HAP-1 (cell line): Measurements from ENCODE around the gene ANKS1A.

Source experiments
- DNase-seq, 2 experiments: peaks; one replicate each; pipeline ENCODE4 v3.0.0-alpha.2; 2016 to 2020; ENCODE audit warnings: low spot score in 2 of 2
- H3K27me3 ChIP-seq: fragments of 250-450 bp; sonication (Bioruptor Pico); 2 replicates; pipeline ENCODE4 v1.5.1; 2020; ENCODE audit warnings: low read depth, mild to moderate bottlenecking, moderate library complexity
- H3K36me3 ChIP-seq: fragments of 250-450 bp; sonication (Bioruptor Pico); replicated peaks from 2 replicates; pipeline ENCODE4 v1.5.1; 2020; ENCODE audit warnings: mild to moderate bottlenecking
- H3K4me1 ChIP-seq: fragments of 250-450 bp; sonication (Bioruptor Pico); 2 replicates; pipeline ENCODE4 v1.5.1; 2020; ENCODE audit warnings: mild to moderate bottlenecking
- H3K4me3 ChIP-seq: fragments of 250-450 bp; sonication (Bioruptor Pico); 2 replicates; pipeline ENCODE4 v1.5.1; 2020; ENCODE audit warnings: mild to moderate bottlenecking, moderate library complexity
- H3K9me3 ChIP-seq: fragments of 250-450 bp; sonication (Bioruptor Pico); 2 replicates; pipeline ENCODE4 v1.5.1; 2020; ENCODE audit warnings: mild to moderate bottlenecking, moderate library complexity
- in situ Hi-C: fragments of 300-500 bp; cut with MboI; formaldehyde crosslinking; loops from 3 replicates; pipeline ENCODE4 v1.14.3; 2020; ENCODE audit warnings: low sequenced_read_pairs, inconsistent platforms, mixed read lengths

The ANKS1A gene

DNA sequence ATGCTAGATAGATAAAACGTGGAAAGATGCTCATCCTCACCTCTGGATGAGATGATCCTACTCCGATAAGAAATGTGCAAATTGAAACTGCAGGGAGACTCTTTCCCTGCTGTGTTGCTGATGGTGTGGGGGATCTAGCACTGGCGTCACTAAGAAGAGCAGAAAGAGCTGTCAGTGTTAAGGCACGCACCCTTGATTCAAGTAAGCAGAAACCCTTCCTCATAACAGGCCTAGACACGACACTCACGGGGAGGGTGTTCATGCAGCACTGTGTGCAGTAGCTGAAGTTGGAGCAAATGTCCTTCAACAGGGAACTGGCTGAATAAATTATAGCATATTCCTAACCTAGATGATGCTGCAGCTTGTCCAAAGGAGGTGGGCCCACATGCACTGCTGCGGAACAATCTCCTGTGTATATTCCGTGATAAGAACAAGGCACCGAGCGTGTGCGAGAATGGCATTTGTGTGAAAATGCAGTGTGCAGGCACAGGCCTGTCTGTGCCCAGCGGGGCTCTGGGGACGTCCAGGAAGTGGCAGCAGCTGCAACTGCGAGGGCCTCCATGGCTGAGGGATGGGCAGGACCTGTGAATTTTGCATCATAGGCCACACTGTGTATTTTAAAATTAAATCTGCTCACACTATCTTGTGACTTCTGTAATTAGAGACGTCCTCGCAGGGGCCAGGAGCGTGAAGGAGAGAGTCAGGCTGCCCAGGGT lies 188.1 kb downstream of the ANKS1A start:
- Histone ChIP-seq H3K4me1 (no peaks in the 10 kb centered on the region), H3K27me3 (no peaks in the 10 kb centered on the region), H3K9me3 (no peaks in the 10 kb centered on the region), H3K36me3 (peaks cover 2% of the 10 kb centered on the region; the same call in 1 of the 2 replicates), H3K4me3 (no peak overlapping the region)
- in situ Hi-C loops = no loop called here
- DNase-seq = no peak

DNA sequence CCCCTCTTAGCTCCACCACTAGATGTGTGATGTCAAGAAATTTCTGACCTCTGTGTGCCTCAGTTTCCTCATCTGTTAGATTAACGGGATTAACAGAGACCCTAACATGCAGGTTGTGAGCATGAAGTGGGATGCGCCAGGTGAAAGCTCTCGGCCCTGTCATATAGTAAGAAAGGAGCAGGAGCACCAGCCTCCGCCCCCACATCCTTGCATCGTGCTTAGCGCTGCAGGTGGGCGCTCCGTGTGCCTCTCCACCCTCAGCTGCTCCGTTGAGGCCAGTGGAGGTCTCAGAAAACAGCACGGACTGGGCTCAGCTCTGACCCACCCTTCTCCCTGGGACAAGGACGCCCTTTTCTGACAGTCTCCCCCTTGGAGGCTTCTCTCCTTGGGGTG lies 188.7 kb downstream of the ANKS1A start:
- Histone ChIP-seq H3K36me3 (peaks cover 2% of the 10 kb centered on the region; the same call in 1 of the 2 replicates), H3K9me3 (no peaks in the 10 kb centered on the region), H3K4me1 (no peaks in the 10 kb centered on the region), H3K4me3 (no peak overlapping the region), H3K27me3 (no peaks in the 10 kb centered on the region)
- DNase-seq = no peak
- in situ Hi-C loops = no loop called here

DNA sequence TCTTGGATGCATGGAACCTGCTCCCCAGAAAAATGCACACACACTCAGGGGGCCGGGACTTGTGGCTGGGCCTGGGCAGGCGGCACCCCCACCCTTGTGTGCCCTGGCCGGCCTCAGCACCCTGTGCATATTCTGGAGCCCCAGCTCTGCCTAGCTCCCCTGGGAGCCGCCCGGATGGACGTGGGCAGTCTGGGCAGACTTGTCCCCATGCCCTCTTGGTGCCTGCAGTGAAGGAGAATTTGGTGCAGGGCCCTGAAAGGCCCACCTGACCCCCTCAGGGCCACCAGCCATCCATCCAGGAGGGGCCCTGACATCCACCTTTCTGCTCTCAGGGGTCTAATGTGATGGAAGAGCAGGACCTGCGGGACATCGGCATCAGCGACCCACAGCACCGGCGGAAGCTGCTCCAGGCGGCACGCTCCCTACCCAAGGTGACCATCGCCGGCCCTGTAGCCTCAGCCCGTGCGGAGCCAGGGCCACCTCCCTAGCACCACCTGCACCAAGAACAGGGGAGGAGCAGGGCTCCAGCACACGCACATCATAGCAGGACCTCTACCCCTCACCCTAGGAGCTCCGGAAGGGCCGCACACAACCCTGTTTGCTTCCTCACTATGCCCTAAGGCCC lies 189.3 kb downstream of the ANKS1A start:
- Histone ChIP-seq H3K4me1 (no peaks in the 10 kb centered on the region), H3K27me3 (no peaks in the 10 kb centered on the region), H3K9me3 (no peaks in the 10 kb centered on the region), H3K4me3 (no peak overlapping the region), H3K36me3 (peaks cover 5% of the 10 kb centered on the region)
- in situ Hi-C loops = no loop called here
- DNase-seq = no peak

DNA sequence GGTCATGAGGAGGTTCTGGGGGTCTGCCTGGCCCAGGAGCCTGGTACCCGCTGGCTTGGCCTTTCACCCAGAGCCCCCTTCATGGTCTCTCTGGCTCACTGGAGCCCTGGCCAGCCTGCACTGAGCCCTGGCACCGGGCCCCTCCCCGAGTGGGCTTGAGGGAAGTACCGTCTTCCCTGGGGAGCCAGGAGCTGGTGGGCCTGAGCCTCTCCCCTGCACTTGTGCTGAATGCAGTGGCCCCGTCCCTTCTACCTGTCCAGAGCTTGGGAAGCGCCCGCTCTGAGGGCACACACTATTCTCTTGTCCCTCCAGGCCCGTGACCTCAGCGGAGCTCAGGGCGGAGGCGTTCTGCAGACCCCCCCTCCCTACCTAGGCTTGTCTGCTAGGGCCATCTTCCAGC lies 189.8 kb downstream of the ANKS1A start:
- H3K4me3 ChIP-seq = no peak overlapping the region
- H3K9me3 ChIP-seq = no peaks in the 10 kb centered on the region
- DNase-seq = no peak
- no peaks in the 10 kb centered on the region for H3K27me3 ChIP-seq
- H3K4me1 ChIP-seq = no peaks in the 10 kb centered on the region
- H3K36me3 ChIP-seq = peaks cover 10% of the 10 kb centered on the region
- in situ Hi-C loops = no loop called here

DNA sequence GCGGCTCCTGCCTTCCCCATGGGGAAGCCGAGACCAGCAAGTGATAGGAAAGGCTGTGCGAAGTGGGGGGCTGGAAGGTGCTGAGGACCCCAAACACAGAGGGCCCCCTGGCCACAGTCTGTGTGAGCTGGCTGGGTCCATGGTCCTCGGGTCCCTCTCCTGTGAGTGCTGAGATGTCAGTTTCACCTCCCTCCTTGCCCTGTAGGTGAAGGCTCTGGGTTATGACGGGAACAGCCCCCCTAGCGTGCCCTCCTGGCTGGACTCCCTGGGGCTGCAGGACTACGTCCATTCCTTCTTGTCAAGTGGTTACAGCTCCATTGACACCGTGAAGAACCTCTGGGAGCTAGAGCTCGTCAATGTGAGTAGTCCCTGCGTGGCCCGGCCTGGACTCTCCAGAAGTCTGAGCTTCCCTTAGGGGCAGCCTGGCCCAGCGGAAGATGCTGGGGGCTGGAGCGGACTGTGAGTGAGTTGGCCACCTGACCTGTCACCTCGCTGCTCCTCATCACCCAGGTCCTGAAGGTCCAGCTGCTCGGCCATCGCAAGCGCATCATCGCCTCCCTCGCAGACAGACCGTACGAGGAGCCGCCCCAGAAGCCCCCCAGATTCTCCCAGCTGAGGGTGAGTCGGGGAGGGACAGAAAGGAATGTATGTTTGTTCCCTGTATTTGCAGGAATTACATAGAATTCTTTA lies 190.4 kb downstream of the ANKS1A start:
- Histone ChIP-seq H3K27me3 (no peaks in the 10 kb centered on the region), H3K9me3 (no peaks in the 10 kb centered on the region), H3K4me3 (no peak overlapping the region), H3K36me3 (peaks cover 11% of the 10 kb centered on the region), H3K4me1 (no peaks in the 10 kb centered on the region)
- in situ Hi-C loops = no loop called here
- DNase-seq = no peak

DNA sequence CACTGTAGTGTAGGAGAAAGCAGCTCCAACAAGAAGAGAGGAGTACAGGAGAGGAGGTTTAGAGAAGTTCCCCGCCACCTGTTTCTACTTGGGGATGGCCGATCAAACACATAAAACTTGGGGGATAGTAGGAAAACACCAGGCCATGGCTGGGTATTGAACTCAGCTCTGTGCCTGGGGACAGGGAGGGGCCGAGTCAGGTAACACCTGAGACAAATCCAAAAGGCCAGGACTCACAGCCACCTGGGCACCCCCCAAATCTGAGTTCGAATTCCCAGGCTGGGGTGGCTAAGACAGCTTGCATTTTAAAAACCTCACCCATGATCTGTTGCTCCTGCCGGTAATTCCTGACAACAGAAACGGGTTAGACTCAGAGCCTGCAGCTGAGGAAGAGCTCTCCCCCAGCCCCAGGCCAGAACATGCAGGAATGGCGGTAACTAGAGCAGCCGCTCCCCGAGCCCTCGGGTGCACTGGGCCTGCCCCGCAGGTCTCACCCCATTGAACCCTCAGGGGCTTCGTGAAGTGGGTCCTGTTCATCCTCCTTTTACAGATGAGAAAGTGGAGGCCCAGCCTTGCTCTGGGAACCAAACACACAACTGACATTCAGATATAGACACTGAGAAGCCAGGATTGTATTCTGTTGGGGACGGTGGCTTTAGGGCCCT lies 191.1 kb downstream of the ANKS1A start:
- DNase-seq = no peak
- H3K36me3 ChIP-seq = peaks cover 14% of the 10 kb centered on the region
- no peaks in the 10 kb centered on the region for H3K4me1 ChIP-seq
- no peaks in the 10 kb centered on the region for H3K9me3 ChIP-seq
- no peaks in the 10 kb centered on the region for H3K27me3 ChIP-seq
- no peak overlapping the region for H3K4me3 ChIP-seq
- in situ Hi-C loops = no loop called here

DNA sequence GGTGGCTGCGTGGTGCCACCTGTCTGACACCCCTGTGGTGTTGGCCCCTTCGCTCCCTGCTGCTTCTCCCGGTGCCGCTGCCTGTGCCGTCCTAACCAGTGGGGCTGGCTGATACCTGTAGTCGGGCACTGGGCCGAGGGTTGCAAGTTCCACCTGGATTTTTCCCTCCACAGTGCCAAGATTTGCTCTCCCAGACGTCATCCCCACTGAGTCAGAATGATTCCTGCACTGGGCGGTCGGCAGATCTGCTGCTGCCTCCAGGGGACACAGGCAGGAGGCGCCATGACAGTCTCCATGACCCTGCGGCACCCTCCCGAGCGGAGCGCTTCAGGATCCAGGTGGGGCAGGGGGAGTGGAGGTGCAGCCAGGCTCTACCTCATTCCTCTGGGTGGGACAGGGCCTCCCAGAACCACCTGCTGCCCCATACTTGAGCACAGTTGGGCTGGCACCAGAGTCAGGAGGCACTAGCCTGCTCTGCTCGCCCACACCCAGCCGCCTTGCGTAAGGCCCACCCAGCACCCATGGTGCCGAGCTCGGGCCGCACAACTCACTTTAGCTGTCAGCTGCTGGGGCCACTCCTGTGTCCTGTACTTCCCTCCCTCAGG lies 191.9 kb downstream of the ANKS1A start:
- DNase-seq = no peak
- no peaks in the 10 kb centered on the region for H3K27me3 ChIP-seq
- no peaks in the 10 kb centered on the region for H3K4me1 ChIP-seq
- H3K4me3 ChIP-seq = no peak overlapping the region
- peaks cover 15% of the 10 kb centered on the region for H3K36me3 ChIP-seq
- H3K9me3 ChIP-seq = no peaks in the 10 kb centered on the region
- in situ Hi-C loops = no loop called here

DNA sequence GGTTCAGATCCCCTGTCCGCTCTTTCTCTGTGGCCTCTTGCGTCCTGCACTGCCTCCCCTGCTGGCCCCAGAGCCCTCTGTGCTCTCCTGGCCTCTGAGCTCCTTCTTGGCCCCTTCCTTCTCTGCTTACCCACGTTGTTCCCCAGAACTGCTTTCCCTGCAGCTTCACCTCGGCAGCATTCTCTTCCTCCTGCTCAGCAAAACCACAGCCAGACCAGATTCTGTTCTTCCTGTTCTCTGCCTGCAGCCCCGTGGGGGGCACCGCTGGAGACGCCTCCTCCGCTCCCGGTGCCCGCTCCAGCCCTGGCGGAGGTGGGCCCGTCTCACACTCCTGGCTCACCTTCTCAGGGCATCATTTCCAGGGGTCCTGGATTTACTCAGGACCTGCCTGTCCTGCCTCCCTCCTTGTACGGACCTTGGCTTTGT lies 192.4 kb downstream of the ANKS1A start:
- Histone ChIP-seq H3K27me3 (no peaks in the 10 kb centered on the region), H3K4me3 (no peak overlapping the region), H3K4me1 (no peaks in the 10 kb centered on the region), H3K9me3 (no peaks in the 10 kb centered on the region), H3K36me3 (peaks cover 15% of the 10 kb centered on the region)
- in situ Hi-C loops = no loop called here
- no peak for DNase-seq

DNA sequence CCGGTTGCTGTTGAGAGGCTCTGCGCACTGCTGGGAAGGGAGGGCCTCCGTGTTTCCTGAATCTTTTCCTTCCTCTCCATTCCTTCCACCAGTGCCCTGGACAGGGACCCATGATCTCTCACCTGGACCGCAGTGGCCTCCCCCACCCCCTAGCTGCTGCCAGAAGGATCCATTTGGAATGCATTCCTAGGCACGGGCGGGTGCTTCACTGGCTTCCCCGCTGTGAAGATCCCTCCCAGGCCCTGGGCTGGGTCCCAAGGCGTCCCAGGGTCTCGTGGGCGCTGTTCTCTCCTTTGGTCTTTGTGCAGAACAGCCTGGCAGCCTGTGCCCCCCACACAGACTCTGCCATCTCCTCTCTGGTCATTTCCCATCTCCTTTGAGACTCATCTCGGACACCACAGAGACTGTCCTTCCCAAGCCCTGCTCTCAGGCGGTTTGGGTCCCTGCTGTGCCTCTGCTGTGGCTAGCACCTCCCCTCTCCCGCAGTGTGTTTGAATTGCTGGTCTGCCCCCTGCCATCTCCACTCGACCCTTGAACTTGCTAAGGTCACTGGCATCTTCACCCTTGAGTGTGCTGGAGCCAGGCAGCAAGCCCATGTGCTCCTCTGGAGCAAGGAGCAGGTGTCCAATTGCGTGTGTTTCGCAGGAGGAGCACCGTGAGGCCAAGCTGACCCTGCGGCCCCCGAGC lies 193.1 kb downstream of the ANKS1A start:
- no peaks in the 10 kb centered on the region for H3K4me1 ChIP-seq
- DNase-seq = no peak
- H3K9me3 ChIP-seq = no peaks in the 10 kb centered on the region
- peaks cover 16% of the 10 kb centered on the region for H3K36me3 ChIP-seq
- H3K4me3 ChIP-seq = no peak overlapping the region
- no peaks in the 10 kb centered on the region for H3K27me3 ChIP-seq
- in situ Hi-C loops = no loop called here

DNA sequence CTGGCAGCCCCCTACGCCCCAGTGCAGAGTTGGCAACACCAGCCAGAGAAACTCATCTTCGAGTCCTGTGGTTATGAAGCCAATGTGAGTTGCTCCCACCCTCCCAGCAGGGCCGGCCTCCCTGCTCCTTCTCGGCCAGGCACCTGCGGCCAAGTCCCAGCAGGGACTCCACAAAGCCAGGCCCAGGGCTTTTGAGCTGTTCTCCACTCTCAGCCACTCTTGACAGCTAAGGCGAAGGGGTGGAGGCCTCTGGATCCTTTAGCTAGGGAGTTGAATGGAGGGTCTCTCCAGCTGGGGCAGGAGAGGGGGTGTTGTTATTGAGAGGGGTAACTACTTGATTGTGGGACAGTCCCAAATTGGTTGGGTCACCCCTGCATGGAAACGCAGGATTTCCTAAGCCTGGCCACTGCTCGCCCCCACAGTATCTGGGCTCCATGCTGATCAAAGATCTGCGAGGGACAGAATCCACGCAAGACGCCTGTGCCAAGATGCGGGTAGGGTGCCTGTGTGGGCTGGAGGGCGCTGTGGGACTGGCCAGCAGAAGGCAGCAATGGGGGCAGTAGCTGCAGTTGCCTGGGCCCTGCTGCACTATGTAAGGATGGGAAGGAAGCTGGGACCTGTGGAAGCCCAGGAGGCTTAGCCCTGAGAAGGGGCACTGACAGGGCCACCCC lies 193.8 kb downstream of the ANKS1A start:
- H3K4me3 ChIP-seq = no peak overlapping the region
- no peak for DNase-seq
- peaks cover 22% of the 10 kb centered on the region for H3K36me3 ChIP-seq
- in situ Hi-C loops = no loop called here
- H3K4me1 ChIP-seq = no peaks in the 10 kb centered on the region
- no peaks in the 10 kb centered on the region for H3K9me3 ChIP-seq
- no peaks in the 10 kb centered on the region for H3K27me3 ChIP-seq

DNA sequence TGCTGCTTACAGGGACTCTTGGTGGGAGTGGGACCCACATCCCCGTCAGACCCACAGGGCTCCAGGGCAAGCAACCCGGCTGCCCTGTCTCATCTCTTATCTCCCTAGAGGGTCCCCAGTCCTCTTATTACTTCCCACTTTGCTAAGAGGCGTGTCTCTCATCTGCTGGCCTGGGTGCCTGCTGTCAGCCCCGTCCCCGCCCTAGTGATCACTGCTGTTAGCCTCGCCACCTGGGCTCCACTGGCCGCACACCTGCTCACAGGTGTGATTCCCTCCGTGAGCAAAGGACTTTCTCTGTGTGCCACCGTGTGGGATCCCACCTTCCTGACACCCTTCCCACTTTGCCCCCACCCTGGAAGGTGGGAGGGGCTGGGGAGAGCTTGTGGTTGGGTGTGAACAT lies 194.5 kb downstream of the ANKS1A start:
- H3K36me3 ChIP-seq = peaks cover 23% of the 10 kb centered on the region
- H3K27me3 ChIP-seq = no peaks in the 10 kb centered on the region
- DNase-seq = no peak
- no peaks in the 10 kb centered on the region for H3K9me3 ChIP-seq
- in situ Hi-C loops = no loop called here
- H3K4me3 ChIP-seq = no peak overlapping the region
- H3K4me1 ChIP-seq = no peaks in the 10 kb centered on the region

DNA sequence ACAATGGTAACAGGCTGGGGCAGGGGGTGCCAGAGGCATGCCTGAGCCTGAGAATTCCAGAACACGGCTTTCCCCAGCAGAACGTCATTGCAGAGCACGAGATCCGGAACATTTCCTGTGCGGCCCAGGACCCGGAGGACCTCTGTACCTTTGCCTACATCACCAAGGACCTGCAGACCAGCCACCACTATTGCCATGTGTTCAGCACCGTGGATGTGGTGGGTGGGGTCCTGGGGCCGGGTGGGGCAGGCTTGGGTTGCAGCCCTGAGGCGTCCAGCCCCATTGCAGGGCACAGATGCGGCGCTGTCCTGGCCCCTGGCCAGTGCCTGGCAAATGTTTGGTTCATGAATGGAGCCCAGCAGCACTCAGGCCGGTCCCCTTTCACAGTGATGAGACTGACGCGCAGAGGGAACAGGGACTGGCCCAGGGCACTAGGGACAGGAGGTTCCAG lies 195.0 kb downstream of the ANKS1A start:
- in situ Hi-C loops = no loop called here
- no peak overlapping the region for H3K4me3 ChIP-seq
- H3K27me3 ChIP-seq = no peaks in the 10 kb centered on the region
- DNase-seq = no peak
- H3K9me3 ChIP-seq = no peaks in the 10 kb centered on the region
- peaks cover 28% of the 10 kb centered on the region for H3K36me3 ChIP-seq
- H3K4me1 ChIP-seq = no peaks in the 10 kb centered on the region
